Measurements from ENCODE around the gene PDIK1L. TPM values are rescaled to one million over a fixed set of nuclear protein-coding genes. Genes with fewer than 3 reads are reported as not detected.

The PDIK1L gene
- total RNA-seq, 1 experiment from 2014 or later, result 5.6 TPM

GRCh38 chr1:26078286-26079177 is 33.1 kb upstream of the PDIK1L start:
- H2BK120ac ChIP-seq (ENCODE audit: low read depth, low read length, poor library complexity, severe bottlenecking), result no peak overlapping the region
- no peaks in the 10 kb centered on the region for H3K27me3 ChIP-seq (ENCODE audit: insufficient read depth, low read length)
- H4K8ac ChIP-seq (replicated peaks; ENCODE audit: insufficient read length, low read depth, low read length), result no peak overlapping the region
- H2BK15ac ChIP-seq (ENCODE audit: low read depth, low read length), result no peak overlapping the region
- no peaks in the 10 kb centered on the region for H3K36me3 Mint-ChIP-seq (ENCODE audit: insufficient read depth in 1 of 3, low read depth in 3 of 3)
- H3T11ph ChIP-seq (ENCODE audit: low read length), result no peak overlapping the region
- no peak for TF ChIP-seq CTCF (conservative IDR thresholded peaks at IDR 0.05)
- WGBS (ENCODE audit: extremely low coverage, insufficient read length, low lambda C conversion rate), result no CpG with 5 or more reads among the region's 8 CpGs
- H3K4me2 ChIP-seq (ENCODE audit: insufficient read depth, insufficient read length, low read length), result no peak overlapping the region
- H3K9me3 Mint-ChIP-seq, result no peaks in the 10 kb centered on the region
- H3K4ac ChIP-seq (ENCODE audit: low read depth, low read length), result no peak overlapping the region
- H3K4me1 ChIP-seq (ENCODE audit: insufficient read depth, low read length), result no peaks in the 10 kb centered on the region; the same call in 1 of the 2 replicates
- no peak overlapping the region for H2BK5ac ChIP-seq (ENCODE audit: insufficient read length, low read length)
- no peak overlapping the region for H3K27ac ChIP-seq (ENCODE audit: insufficient read length, low read depth, low read length)
- H3K14ac ChIP-seq (ENCODE audit: insufficient read depth, low read length), result no peak overlapping the region
- H3K9ac ChIP-seq (ENCODE audit: extremely low read depth, insufficient read length, low read length), result no peak overlapping the region
- H3K23ac ChIP-seq (ENCODE audit: insufficient read length, low read depth, low read length), result no peak overlapping the region
- peaks cover 5% of the 10 kb centered on the region for H3K27me3 Mint-ChIP-seq (ENCODE audit: low read depth)
- H2BK20ac ChIP-seq (ENCODE audit: low read depth, low read length, poor library complexity, severe bottlenecking), result no peak overlapping the region
- no peak overlapping the region for H3K4me3 Mint-ChIP-seq
- no peak overlapping the region for H2AK5ac ChIP-seq (ENCODE audit: insufficient read length, low read length)
- H4K91ac ChIP-seq (ENCODE audit: insufficient read length, low read depth, low read length), result no peak overlapping the region
- no peaks in the 10 kb centered on the region for H3K79me2 ChIP-seq (ENCODE audit: insufficient read depth, low read length)
- no peak overlapping the region for H2BK12ac ChIP-seq (ENCODE audit: insufficient read length, low read depth, low read length)
- no peaks in the 10 kb centered on the region for H3K79me1 ChIP-seq (ENCODE audit: insufficient read depth, low read depth, low read length, poor library complexity, severe bottlenecking)
- no peak overlapping the region for H3K56ac ChIP-seq (ENCODE audit: insufficient read length, low read depth, low read length)
- H3K18ac ChIP-seq (ENCODE audit: insufficient read length, low read depth, low read length), result no peak overlapping the region
- DNase-seq, result no peak
- H4K20me1 ChIP-seq (ENCODE audit: control insufficient read depth, insufficient read depth, insufficient read length), result no peaks in the 10 kb centered on the region
- H3K9me3 ChIP-seq (ENCODE audit: control insufficient read depth, low read depth, low read length), result no peaks in the 10 kb centered on the region
- peaks cover 12 to 15% of the 10 kb centered on the region in 2 experiments for H3K4me1 Mint-ChIP-seq
- H3K23me2 ChIP-seq (ENCODE audit: insufficient read length, low read depth, low read length, poor library complexity, severe bottlenecking), result no peaks in the 10 kb centered on the region
- no peak overlapping the region for H4K5ac ChIP-seq (ENCODE audit: insufficient read length, low read depth, low read length)
- H2AFZ ChIP-seq (ENCODE audit: low read length), result no peak overlapping the region
- no peak overlapping the region for H3K27ac Mint-ChIP-seq
